H1 (cell line): ENCODE results near the gene PHLDA3. TPM values are rescaled to one million over a fixed set of nuclear protein-coding genes. Genes with fewer than 3 reads are reported as not detected.

Source experiments
- BCL11A ChIP-seq, 2 experiments: IDR thresholded peaks; one replicate each; pipeline ENCODE4 v1.6.1; 2011; ENCODE audit warnings: low read depth in 2 of 2, low read length in 2 of 2, mild to moderate bottlenecking in 2 of 2
- CHD7 ChIP-seq: fragments of 300-600 bp; sonication (generic); IDR thresholded peaks from 2 replicates; pipeline ENCODE4 v1.7.1; 2012; ENCODE audit warnings: low read length, moderate library complexity, mild to moderate bottlenecking, inconsistent platforms; ENCODE audit not compliant: insufficient replicate concordance
- HDAC6 ChIP-seq: IDR thresholded peaks from one replicate; pipeline ENCODE4 v1.7.1; 2012; ENCODE audit warnings: low read depth, mild to moderate bottlenecking, inconsistent platforms, low read length, moderate library complexity
- MAX ChIP-seq: IDR thresholded peaks from 2 replicates; pipeline ENCODE4 v1.6.1; 2012; ENCODE audit warnings: inconsistent platforms
- NANOG ChIP-seq: IDR thresholded peaks from 2 replicates; pipeline ENCODE4 v1.6.1; 2011; ENCODE audit warnings: low read length, low read depth, mild to moderate bottlenecking, inconsistent platforms; ENCODE audit not compliant: insufficient read depth, poor library complexity, severe bottlenecking
- SAP30 ChIP-seq: fragments of 300-600 bp; sonication (generic); IDR thresholded peaks from 2 replicates; pipeline ENCODE4 v1.7.1; 2012; ENCODE audit warnings: low read length, moderate library complexity, mild to moderate bottlenecking, inconsistent platforms; ENCODE audit not compliant: insufficient read depth, insufficient replicate concordance
- SIRT6 ChIP-seq: IDR thresholded peaks from one replicate; pipeline ENCODE4 v1.7.1; 2012; ENCODE audit warnings: low read length, inconsistent platforms
- TAF7 ChIP-seq: optimal IDR thresholded peaks from 2 replicates; pipeline ENCODE3; 2011; ENCODE audit warnings: low read depth, mild to moderate bottlenecking, inconsistent platforms, low read length, moderate library complexity, borderline replicate concordance
- polyA plus RNA-seq, 7 experiments: library from polyadenylated mRNA; depleted of rRNA in 3 of 7; stranded (reverse) in 5 of 7; unstranded in 2 of 7; fragments of >200 nt in 5 of 7; fragments of 200-250 nt in 2 of 7; gene quantifications; 1 replicate in 5 of 7; 2 replicates in 1 of 7; 4 replicates in 1 of 7; pipeline versions ENCODE4 v1.2.1 to v1.2.3, GENCODE V29; 2011 to 2013; ENCODE audit warnings: missing spikeins in 2 of 7, mixed read lengths in 2 of 7
- total RNA-seq: library from RNA; stranded (reverse); fragmentation: NEBNext Ultra II Directional; extraction: Animal tissue kit (Norgen Biotek cat#: 25700); gene quantifications from 2 replicates; pipeline ENCODE4 v1.2.1, GENCODE V29; 2021

Gene PHLDA3
- total and polyA plus RNA-seq, 2 of the 8 experiments (the other 6 are each of a cell fraction or from before 2014, with no cell fraction given) = 25.5 to 27.5 TPM

GRCh38 chr1:201489643-201490261, 20.8 kb upstream of the PHLDA3 start (continued):
- no peak for TF ChIP-seq CHD7
- TF ChIP-seq TAF7 = no peak
- no peak for TF ChIP-seq HDAC6
- no peak for TF ChIP-seq BCL11A (IDR thresholded peaks at IDR 0.05; ENCODE audit: low read depth in 2 of 2, low read length in 2 of 2)
- no peak for TF ChIP-seq MAX
- no peak for TF ChIP-seq SAP30
- no peak for TF ChIP-seq SIRT6
- no peak for TF ChIP-seq NANOG
